Endodermal cell (in vitro differentiated cells): ENCODE results near the gene DHRS12. TPM values are rescaled to one million over a fixed set of nuclear protein-coding genes. Genes with fewer than 3 reads are reported as not detected.

Source experiments
- DNase-seq: peaks from one replicate; pipeline ENCODE4 v3.0.0-alpha.2; 2017
- H3K27ac ChIP-seq: 2 replicates; pipeline ENCODE4 v1.5.1; 2013; ENCODE audit warnings: mild to moderate bottlenecking, low read depth, low read length, moderate library complexity
- H3K27me3 ChIP-seq: 2 replicates; pipeline ENCODE4 v1.6.1; 2013; ENCODE audit warnings: mild to moderate bottlenecking, low read length, moderate library complexity; ENCODE audit not compliant: insufficient read depth, control insufficient read depth, poor library complexity, severe bottlenecking
- H3K36me3 ChIP-seq: 2 replicates; pipeline ENCODE4 v1.7.0; 2013; ENCODE audit warnings: mild to moderate bottlenecking, low read length, moderate library complexity; ENCODE audit not compliant: control insufficient read depth, insufficient read depth
- H3K4me1 ChIP-seq: one replicate; pipeline ENCODE4 v1.7.0; 2013; ENCODE audit warnings: low read length; ENCODE audit not compliant: control insufficient read depth, insufficient read depth
- H3K4me3 ChIP-seq: 2 replicates; pipeline ENCODE4 v1.5.1; 2013; ENCODE audit warnings: mild to moderate bottlenecking, low read length, moderate library complexity
- H3K9ac ChIP-seq: 2 replicates; pipeline ENCODE4 v1.6.1; 2013; ENCODE audit warnings: mild to moderate bottlenecking, low read length, moderate library complexity; ENCODE audit not compliant: poor library complexity, severe bottlenecking; ENCODE audit errors: extremely low read depth
- H3K9me3 ChIP-seq: 2 replicates; pipeline ENCODE4 v1.6.1; 2013; ENCODE audit warnings: mild to moderate bottlenecking, low read length, moderate library complexity; ENCODE audit not compliant: control insufficient read depth
- H3K27ac Mint-ChIP-seq: 2 replicates; pipeline ENCODE4 v1.8.0; 2020; ENCODE audit warnings: mixed read lengths
- H3K27me3 Mint-ChIP-seq: 2 replicates; pipeline ENCODE4 v1.8.0; 2021; ENCODE audit warnings: mild to moderate bottlenecking, mixed read lengths; ENCODE audit not compliant: insufficient read depth
- H3K36me3 Mint-ChIP-seq: 2 replicates; pipeline ENCODE4 v1.8.0; 2020; ENCODE audit warnings: low read depth, mixed read lengths
- H3K4me1 Mint-ChIP-seq: 2 replicates; pipeline ENCODE4 v1.8.0; 2020; ENCODE audit warnings: mixed read lengths
- H3K4me3 Mint-ChIP-seq: 2 replicates; pipeline ENCODE4 v1.8.0; 2020; ENCODE audit warnings: mild to moderate bottlenecking, moderate library complexity, mixed read lengths
- H3K9me3 Mint-ChIP-seq: 2 replicates; pipeline ENCODE4 v1.8.0; 2020; ENCODE audit warnings: mild to moderate bottlenecking, mixed read lengths
- WGBS, 2 experiments: methylation state at CpG; one replicate each; pipeline versions ENCODE4 v1.1.5 to v1.1.7; 2013; ENCODE audit warnings: missing lambda C conversion rate in 2 of 2, mixed read lengths in 1 of 2; ENCODE audit not compliant: insufficient coverage in 1 of 2, insufficient read length in 1 of 2; 5-methylcytosine and 5-hydroxymethylcytosine counted together
- total RNA-seq, 2 donors: library from RNA; stranded (reverse); fragmentation: NEBNext Ultra II Directional in 1 of 2; extraction: Animal tissue kit (Norgen Biotek cat#: 25700) in 1 of 2; gene quantifications; 2 replicates in 1 of 2; 3 replicates in 1 of 2; pipeline ENCODE4 v1.2.1, GENCODE V29; 2021
- TF ChIP-seq, protein P1 (sequence below): fragments of 200-600 bp; sonication (generic); conservative IDR thresholded peaks from 2 replicates; pipeline ENCODE4 v1.5.0; 2021; ENCODE audit warnings: antibody characterized with exemption, mild to moderate bottlenecking

The DHRS12 gene
- total RNA-seq, 2 donors from 2014 or later = 13.8 to 19.8 TPM

DNA sequence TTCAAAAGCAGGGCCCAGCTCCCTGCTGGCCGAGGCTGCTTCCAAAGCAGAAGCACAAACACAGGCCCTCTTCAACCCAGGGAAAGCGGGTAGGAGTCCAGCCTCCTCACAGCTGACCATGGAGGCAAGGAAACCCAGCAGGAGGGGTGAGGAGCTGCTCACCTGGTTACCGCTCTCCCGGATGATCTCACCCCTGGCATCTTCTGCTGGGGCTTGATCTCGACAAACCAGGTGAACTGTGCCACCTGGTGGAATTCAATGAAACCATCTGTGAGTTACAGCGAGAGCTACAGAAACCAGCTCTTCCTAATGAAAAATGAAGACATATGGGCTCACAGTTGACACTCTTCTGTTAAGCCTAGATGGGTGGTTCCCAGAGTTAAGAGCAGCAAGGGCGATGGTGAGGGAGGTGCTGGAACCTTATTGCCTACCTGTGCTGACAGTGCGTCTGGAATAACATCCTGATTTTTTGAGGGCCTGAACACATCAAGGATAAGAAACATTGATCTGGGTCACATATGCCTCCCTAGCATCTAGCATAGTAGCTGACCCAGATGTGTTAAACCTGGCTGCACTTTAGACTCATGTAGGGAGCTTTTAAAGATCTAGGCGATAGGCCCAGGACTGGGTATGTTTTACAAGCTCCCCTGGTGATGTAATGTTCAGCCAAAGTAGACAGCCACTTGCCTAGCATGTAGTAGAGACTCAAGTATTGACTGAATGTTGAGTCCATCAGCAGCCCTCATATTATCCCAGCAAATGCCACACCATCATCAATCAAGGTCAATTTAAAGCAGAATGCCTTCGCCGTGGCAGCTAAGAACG, 6.1 kb downstream of the DHRS12 start:
- Histone ChIP-seq H3K27me3 (no peaks in the 10 kb centered on the region), H3K9ac (no peak overlapping the region), H3K4me3 (no peak overlapping the region), H3K36me3 (no peaks in the 10 kb centered on the region), H3K27ac (no peak overlapping the region), H3K9me3 (no peaks in the 10 kb centered on the region), H3K4me1 (peaks cover 25% of the 10 kb centered on the region)
- Mint-ChIP-seq H3K27me3 (no peaks in the 10 kb centered on the region), H3K27ac (peak overlapping the region; percentile 30), H3K4me1 (peaks cover 59% of the 10 kb centered on the region), H3K36me3 (peaks cover 5% of the 10 kb centered on the region), H3K4me3 (no peak overlapping the region), H3K9me3 (no peaks in the 10 kb centered on the region)
- WGBS, 2 experiments = 79 to 84% methylated on average over 11 to 12 of the region's 12 CpGs
- peak; percentile 91 for DNase-seq
- TF ChIP-seq, protein P1, sequence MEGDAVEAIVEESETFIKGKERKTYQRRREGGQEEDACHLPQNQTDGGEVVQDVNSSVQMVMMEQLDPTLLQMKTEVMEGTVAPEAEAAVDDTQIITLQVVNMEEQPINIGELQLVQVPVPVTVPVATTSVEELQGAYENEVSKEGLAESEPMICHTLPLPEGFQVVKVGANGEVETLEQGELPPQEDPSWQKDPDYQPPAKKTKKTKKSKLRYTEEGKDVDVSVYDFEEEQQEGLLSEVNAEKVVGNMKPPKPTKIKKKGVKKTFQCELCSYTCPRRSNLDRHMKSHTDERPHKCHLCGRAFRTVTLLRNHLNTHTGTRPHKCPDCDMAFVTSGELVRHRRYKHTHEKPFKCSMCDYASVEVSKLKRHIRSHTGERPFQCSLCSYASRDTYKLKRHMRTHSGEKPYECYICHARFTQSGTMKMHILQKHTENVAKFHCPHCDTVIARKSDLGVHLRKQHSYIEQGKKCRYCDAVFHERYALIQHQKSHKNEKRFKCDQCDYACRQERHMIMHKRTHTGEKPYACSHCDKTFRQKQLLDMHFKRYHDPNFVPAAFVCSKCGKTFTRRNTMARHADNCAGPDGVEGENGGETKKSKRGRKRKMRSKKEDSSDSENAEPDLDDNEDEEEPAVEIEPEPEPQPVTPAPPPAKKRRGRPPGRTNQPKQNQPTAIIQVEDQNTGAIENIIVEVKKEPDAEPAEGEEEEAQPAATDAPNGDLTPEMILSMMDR = peak; percentile 81

DNA sequence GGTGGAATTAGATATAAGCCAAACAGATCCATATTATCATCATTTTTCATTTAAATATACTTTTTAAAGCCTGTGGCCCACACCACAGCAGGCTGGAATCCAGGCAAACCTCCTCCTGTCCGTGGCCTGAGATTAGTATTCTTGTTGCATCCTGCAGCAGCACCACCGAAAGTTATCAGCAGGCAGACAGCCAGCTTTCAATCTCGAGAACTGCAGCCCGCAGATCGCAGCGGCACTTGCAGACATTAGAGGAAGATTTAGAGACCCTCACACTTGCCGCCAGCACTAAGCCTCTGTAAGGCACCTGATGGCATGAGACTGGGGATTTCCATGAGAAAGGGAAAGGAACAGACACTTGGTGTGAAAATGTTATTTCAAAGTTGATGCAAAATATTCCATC, 7.4 kb downstream of the DHRS12 start:
- no peak overlapping the region for H3K4me3 ChIP-seq
- peaks cover 46% of the 10 kb centered on the region for H3K4me1 Mint-ChIP-seq
- H3K9me3 ChIP-seq = no peaks in the 10 kb centered on the region
- peaks cover 22% of the 10 kb centered on the region for H3K4me1 ChIP-seq
- no peaks in the 10 kb centered on the region for H3K27me3 ChIP-seq
- TF ChIP-seq, protein P1 = no peak
- H3K27me3 Mint-ChIP-seq = no peaks in the 10 kb centered on the region
- no peak overlapping the region for H3K27ac Mint-ChIP-seq
- H3K36me3 ChIP-seq = no peaks in the 10 kb centered on the region
- H3K9me3 Mint-ChIP-seq = no peaks in the 10 kb centered on the region
- no peak for DNase-seq
- no peak overlapping the region for H3K9ac ChIP-seq
- 91 to 93% methylated on average over 7 of the region's 7 CpGs for WGBS, 2 experiments
- peaks cover 5% of the 10 kb centered on the region for H3K36me3 Mint-ChIP-seq
- no peak overlapping the region for H3K4me3 Mint-ChIP-seq
- H3K27ac ChIP-seq = no peak overlapping the region

- Mint-ChIP-seq H3K4me3 (no peak overlapping the region), H3K27me3 (no peaks in the 10 kb centered on the region), H3K36me3 (peaks cover 5% of the 10 kb centered on the region), H3K9me3 (no peaks in the 10 kb centered on the region), H3K27ac (peak overlapping the region; percentile 53), H3K4me1 (peaks cover 41% of the 10 kb centered on the region)
- H3K9ac ChIP-seq = no peak overlapping the region
- peak; percentile 60 for DNase-seq
- no peaks in the 10 kb centered on the region for H3K9me3 ChIP-seq
- no peak overlapping the region for H3K27ac ChIP-seq
- H3K4me3 ChIP-seq = no peak overlapping the region
- 56 to 80% methylated on average over 1 to 2 of the region's 2 CpGs for WGBS, 2 experiments
- H3K4me1 ChIP-seq = peaks cover 22% of the 10 kb centered on the region
- no peaks in the 10 kb centered on the region for H3K36me3 ChIP-seq
- no peaks in the 10 kb centered on the region for H3K27me3 ChIP-seq
- TF ChIP-seq, protein P1 = no peak
These were observed 8.5 kb downstream of the DHRS12 start for GRCh38 chr13:51795419-51795818.
